ENCODE measurements around the gene WDR33.
"Not testable (repeated sequence)": the region's sequence is repeated elsewhere in the genome, so short reads cannot be mapped to it uniquely, and the experiment has no call there.

WDR33 gene

GRCh38 chr2:127810619-127811396, at the start of gene WDR33:
Gene WDR33 (minus strand): TSS chr2:127811171. CDS start chr2:127770981, 40,190 bp downstream.
- peak; percentile 96 for DNase-seq

GRCh38 chr2:127860130-127860529, 49.2 kb upstream of the WDR33 start:
- DNase-seq: no peak

GRCh38 chr2:127859712-127860085, 48.7 kb upstream of the WDR33 start:
- peak; percentile 72 for DNase-seq

GRCh38 chr2:127857265-127857808, 46.4 kb upstream of the WDR33 start:
- DNase-seq: peak; percentile 32

GRCh38 chr2:127853671-127854070, 42.7 kb upstream of the WDR33 start:
- DNase-seq: no peak

GRCh38 chr2:127852388-127852787, 41.4 kb upstream of the WDR33 start:
- no peak for DNase-seq

- peak; percentile 18 for DNase-seq
Measured at GRCh38 chr2:127847931-127848330, 37.0 kb upstream of the WDR33 start.

- no peak for DNase-seq
Measured at GRCh38 chr2:127844973-127845372, 34.0 kb upstream of the WDR33 start.

GRCh38 chr2:127843677-127844076, 32.7 kb upstream of the WDR33 start:
- no peak for DNase-seq

GRCh38 chr2:127841466-127842178, 30.7 kb upstream of the WDR33 start:
- DNase-seq: no peak

- no peak for DNase-seq
Measured at GRCh38 chr2:127840893-127841292, 29.9 kb upstream of the WDR33 start.

GRCh38 chr2:127834951-127835350, 24.0 kb upstream of the WDR33 start:
- DNase-seq: no peak

GRCh38 chr2:127829845-127830246, 18.9 kb upstream of the WDR33 start:
- DNase-seq: peak; percentile 78

- DNase-seq: not testable (repeated sequence)
Measured at GRCh38 chr2:127826708-127827107, 15.7 kb upstream of the WDR33 start.

GRCh38 chr2:127826047-127826446, 15.1 kb upstream of the WDR33 start:
- no peak for DNase-seq

- DNase-seq: peak; percentile 11
Measured at GRCh38 chr2:127820080-127820668, 9.2 kb upstream of the WDR33 start.

GRCh38 chr2:127818794-127819425, 7.9 kb upstream of the WDR33 start:
- no peak for DNase-seq

GRCh38 chr2:127818241-127818640, 7.3 kb upstream of the WDR33 start:
- no peak for DNase-seq

- DNase-seq: no peak
Measured at GRCh38 chr2:127814677-127815076, 3.7 kb upstream of the WDR33 start.

- DNase-seq: not testable (repeated sequence)
Measured at GRCh38 chr2:127812441-127812840, 1.5 kb upstream of the WDR33 start.

- no peak for DNase-seq
Measured at GRCh38 chr2:127811397-127812321, 688 bp upstream of the WDR33 start.

- no peak for DNase-seq
Measured at GRCh38 chr2:127810156-127810618, 784 bp downstream of the WDR33 start.

Data from activated CD4-positive, alpha-beta T cell treated with anti-CD3 and anti-CD28 coated beads for 48 hours (primary cell).